ENCODE data around the gene POLR1A. TPM values are rescaled to one million over a fixed set of nuclear protein-coding genes. Genes with fewer than 3 reads are reported as not detected.

Gene POLR1A
- 10 to 100 TPM in 3 of 4 donors, 1 to 10 TPM in 1; 9.0 to 22.0 (median 15.8) TPM for total RNA-seq

GRCh38 chr2:86105252-86105968 is at the start of gene POLR1A:
POLR1A (minus strand) TSS chr2:86105886; CDS start chr2:86105776, 110 bp downstream.
- TF ChIP-seq CTCF (IDR thresholded peaks at IDR 0.05; ENCODE audit: low read depth): no peak

DNA sequence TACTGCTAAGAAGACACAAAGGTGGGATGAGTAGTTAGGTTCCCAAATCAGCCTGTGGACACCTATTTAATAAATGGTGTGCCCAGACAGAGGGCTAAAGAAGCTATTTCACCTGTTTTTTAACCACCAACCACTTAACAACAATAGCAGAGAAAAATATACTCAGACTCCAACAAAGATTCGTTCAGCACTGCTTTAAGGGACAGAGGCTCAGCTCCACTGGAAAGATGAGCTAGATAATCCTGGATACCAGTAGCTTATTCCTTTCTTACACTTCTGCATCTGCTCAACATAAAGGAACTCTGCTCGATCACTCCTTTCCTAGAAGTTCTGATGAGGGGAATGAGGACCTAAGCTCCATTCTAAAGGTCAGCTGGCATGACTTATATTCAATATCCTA is 44.8 kb upstream of the POLR1A start:
- no peak for TF ChIP-seq CTCF (IDR thresholded peaks at IDR 0.05; ENCODE audit: low read depth)

- TF ChIP-seq CTCF (IDR thresholded peaks at IDR 0.05; ENCODE audit: low read depth): no peak
Observed at GRCh38 chr2:86147793-86148192, 42.1 kb upstream of the POLR1A start.

DNA sequence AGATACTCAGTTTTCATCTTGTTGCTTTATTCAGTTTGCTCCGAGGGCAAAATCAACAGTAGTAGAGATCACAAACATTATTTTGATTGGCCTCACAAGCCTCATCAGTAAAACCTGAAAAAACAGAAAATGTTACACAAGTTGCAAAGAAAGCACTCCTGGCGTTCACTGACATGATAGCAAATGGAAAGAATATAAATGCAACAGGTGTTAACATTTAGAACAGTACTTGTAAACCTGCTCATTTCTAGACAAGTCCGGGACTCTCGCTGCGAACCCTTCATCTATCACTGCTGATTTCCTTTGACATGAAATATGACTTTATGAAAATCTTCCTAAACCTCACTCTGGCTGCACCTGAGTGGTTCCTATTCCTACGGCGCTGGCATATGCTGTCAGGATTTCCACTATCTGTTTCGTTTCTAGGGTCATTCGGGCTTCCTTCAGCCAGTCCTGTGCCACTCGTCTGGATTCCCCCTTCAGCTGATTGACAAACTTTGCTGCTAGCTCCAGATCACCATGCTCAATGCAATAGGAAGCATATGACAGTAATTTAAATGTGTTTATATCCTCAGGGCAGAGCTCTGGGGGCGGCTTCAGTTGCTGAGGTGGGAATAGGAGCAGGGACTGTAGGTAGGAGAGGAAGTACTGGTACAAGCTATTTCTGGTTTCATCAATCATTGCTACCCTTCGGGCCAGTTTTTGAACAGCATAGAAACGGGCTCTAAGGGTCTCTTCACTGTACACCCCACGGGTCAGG is 38.4 kb upstream of the POLR1A start:
- TF ChIP-seq CTCF (IDR thresholded peaks at IDR 0.05; ENCODE audit: low read depth): no peak

GRCh38 chr2:86143307-86143706 is 37.6 kb upstream of the POLR1A start:
- TF ChIP-seq CTCF (IDR thresholded peaks at IDR 0.05; ENCODE audit: low read depth): no peak

DNA sequence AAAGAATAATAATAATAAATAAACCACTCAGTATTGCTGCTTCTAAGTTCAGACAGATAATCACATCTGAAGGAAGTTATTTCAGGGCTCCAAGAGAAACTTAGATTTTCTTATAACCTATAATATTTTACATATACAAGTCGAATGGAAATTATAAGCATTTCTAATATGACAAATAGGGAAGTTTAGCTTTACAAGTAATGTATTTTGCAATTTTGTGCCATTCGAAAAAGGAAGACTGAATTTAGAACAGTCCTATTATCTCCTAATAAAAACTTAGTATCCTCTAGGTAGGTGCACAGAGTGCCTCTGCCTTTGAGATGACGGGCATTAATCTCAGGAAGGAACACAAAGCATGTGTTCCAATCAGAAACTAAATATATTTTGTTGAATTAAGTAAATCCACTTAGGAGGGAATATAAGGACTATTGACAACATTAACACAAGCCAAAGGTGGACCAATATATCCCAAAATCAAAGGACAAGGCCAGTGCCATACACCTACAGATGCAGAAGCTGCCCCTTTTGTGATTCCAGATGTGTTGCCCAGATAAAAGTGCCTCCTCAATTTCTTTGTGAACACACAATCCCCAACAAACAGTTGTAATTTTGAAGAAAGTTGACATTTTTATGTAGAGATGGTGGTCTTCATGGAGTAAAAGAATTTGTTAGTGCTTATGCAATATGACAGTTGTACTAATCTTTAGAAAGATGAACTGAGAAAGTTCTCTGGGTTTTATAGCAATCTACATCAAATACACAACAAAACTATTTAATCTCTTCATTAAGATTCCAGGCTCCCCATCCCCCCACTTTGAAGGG is 37.0 kb upstream of the POLR1A start:
- no peak for TF ChIP-seq CTCF (IDR thresholded peaks at IDR 0.05; ENCODE audit: low read depth)

GRCh38 chr2:86140969-86141392 is 35.3 kb upstream of the POLR1A start:
- TF ChIP-seq CTCF (IDR thresholded peaks at IDR 0.05; ENCODE audit: low read depth): no peak
